Uterus (tissue), 2 donors: ENCODE measurements around the gene TEX55.

Source experiments
- CTCF ChIP-seq, 4 experiments: fragments of 200-600 bp in 2 of 4; fragments of 450-650 bp in 2 of 4; sonication (generic) in 2 of 4; IDR thresholded peaks; one replicate each; pipeline ENCODE4 v1.5.1; 2016 to 2019; ENCODE audit warnings: antibody characterized with exemption in 4 of 4, mild to moderate bottlenecking in 2 of 4, moderate library complexity in 1 of 4
- POLR2A ChIP-seq, 2 donors: fragments of 450-650 bp; IDR thresholded peaks; one replicate each; pipeline ENCODE4 v1.6.1; 2016; ENCODE audit warnings: antibody characterized with exemption in 2 of 2, mild to moderate bottlenecking in 1 of 2, moderate library complexity in 1 of 2

GRCh38 chr3:119148493-119149180, 2.7 kb downstream of the TEX55 start:
- TF ChIP-seq CTCF (IDR thresholded peaks at IDR 0.05) (no peak), POLR2A (IDR thresholded peaks at IDR 0.05) (no peak)
